Activated naive CD8-positive, alpha-beta T cell treated with anti-CD3 and anti-CD28 coated beads, Interleukin-2, amount 10 ng/mL, durations not matched to agents 7 days and 5 days (primary cell): ENCODE data around the gene CFAP157. TPM values are rescaled to one million over a fixed set of nuclear protein-coding genes. Genes with fewer than 3 reads are reported as not detected.

Experiments
- ATAC-seq: fragments of 150-1000 bp; cut with Tn5 transposase; one replicate; pipeline ENCODE4 v1.10.0; 2021; ENCODE audit warnings: low read depth, moderate library complexity
- POLR2A ChIA-PET: fragments of 350-600 bp; sonication (Branson Sonifier 250); formaldehyde crosslinking; loops from one replicate; lab custom pipeline; 2021; ENCODE audit warnings: antibody characterized with exemption; lab: Charles Lee
- DNase-seq: peaks from one replicate; pipeline ENCODE4 v3.0.0; 2021
- H3K27ac Mint-ChIP-seq: one replicate; pipeline ENCODE4 v1.8.0; 2022; ENCODE audit warnings: mild to moderate bottlenecking, mixed read lengths
- H3K27me3 Mint-ChIP-seq: one replicate; pipeline ENCODE4 v1.8.0; 2022; ENCODE audit warnings: mild to moderate bottlenecking, moderate library complexity, mixed read lengths
- H3K36me3 Mint-ChIP-seq: one replicate; pipeline ENCODE4 v1.8.0; 2021; ENCODE audit warnings: mild to moderate bottlenecking, mixed read lengths
- H3K4me1 Mint-ChIP-seq: one replicate; pipeline ENCODE4 v1.8.0; 2021; ENCODE audit warnings: mixed read lengths
- H3K4me3 Mint-ChIP-seq: one replicate; pipeline ENCODE4 v1.8.0; 2022; ENCODE audit warnings: mild to moderate bottlenecking, moderate library complexity, mixed read lengths
- H3K9me3 Mint-ChIP-seq: one replicate; pipeline ENCODE4 v1.8.0; 2021; ENCODE audit warnings: mixed read lengths
- total RNA-seq, 2 experiments: library from RNA; stranded (reverse); gene quantifications; one replicate each; pipeline ENCODE4 v1.2.3, GENCODE V29; 2021

Gene CFAP157
- total RNA-seq, 2 experiments from 2014 or later: 0.23 TPM; not detected in 1

- Mint-ChIP-seq H3K4me3 (no peak overlapping the region), H3K27me3 (peaks cover 2% of the 10 kb centered on the region), H3K9me3 (peaks cover 3% of the 10 kb centered on the region), H3K36me3 (no peaks in the 10 kb centered on the region), H3K4me1 (peaks cover 19% of the 10 kb centered on the region), H3K27ac (no peak overlapping the region)
- POLR2A ChIA-PET: no interaction called here
- DNase-seq (no peak), ATAC-seq (no peak)
These were observed 6.1 kb downstream of the CFAP157 start for GRCh38 chr9:127712867-127713266.

DNA sequence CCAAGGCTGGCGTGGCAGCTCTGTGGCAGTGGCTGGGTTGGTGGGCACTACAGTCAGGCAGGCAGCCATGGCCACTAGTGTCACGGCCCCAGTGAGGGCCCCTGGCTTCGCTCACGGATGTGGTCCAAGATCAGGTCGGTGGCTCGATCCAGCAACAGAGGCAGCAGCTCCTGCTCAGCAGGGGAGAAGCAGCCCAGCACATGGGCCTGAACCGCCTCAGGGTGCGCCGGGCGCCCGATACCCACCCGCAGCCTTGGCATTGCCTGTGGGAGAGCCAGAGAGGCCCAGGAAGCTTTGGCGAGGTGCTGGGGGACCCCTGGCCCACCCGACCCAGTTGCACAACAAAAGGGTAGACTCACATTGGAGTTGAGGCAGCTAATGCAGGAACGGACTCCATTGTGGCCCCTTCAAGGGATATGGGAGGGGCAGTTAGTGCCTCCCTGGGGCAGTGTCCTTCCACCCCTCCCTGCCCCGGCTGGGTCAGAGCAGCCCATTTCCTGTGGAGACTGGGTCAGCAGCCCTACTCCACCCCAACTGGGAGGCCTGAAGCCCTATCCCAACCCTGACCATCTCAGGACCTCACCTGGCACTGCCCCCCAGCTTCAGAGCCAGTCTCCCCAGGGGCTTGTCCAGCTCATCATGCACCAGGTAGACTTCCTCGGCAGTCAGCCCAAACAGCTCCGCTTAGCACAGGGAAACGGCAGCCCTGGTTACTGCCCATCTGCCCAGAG, 7.4 kb downstream of the CFAP157 start:
- DNase-seq (no peak), ATAC-seq (no peak)
- Mint-ChIP-seq H3K4me1 (peaks cover 19% of the 10 kb centered on the region), H3K9me3 (no peaks in the 10 kb centered on the region), H3K27me3 (peaks cover 2% of the 10 kb centered on the region), H3K27ac (peak overlapping the region; percentile 38), H3K36me3 (no peaks in the 10 kb centered on the region), H3K4me3 (peak overlapping the region; percentile 68)
- POLR2A ChIA-PET: interaction anchor here (2.4 kb wide), 1 partner anchor 21 kb away, joined by 10 read pairs; the partner anchor contains the start of gene TOR2A

DNA sequence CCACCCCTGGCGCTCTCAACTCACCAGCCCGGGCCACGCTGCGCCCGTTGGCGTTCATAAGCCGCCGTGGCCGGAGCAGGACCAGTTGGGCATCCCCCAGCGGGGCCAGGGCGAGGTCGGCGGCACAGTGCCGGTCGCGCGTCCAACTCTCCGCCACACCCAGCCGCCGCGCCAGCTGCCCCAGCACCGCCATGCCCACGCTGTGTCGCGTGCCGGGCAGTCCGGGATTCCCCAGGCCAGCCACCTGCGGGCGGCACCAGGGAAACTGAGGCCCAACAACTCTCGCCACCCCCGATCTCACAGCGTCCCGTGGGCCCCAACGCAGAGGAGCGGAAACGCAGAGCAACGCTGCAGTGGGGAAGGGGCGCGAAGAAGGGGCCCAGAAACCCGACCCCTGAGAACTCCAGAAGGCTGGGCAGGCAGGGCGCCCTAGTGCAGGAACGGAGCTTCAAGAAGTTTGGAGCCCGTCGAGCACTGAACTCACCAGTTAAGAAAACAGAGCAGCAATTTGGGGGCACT, 8.2 kb downstream of the CFAP157 start:
- peaks cover 1% of the 10 kb centered on the region for H3K27me3 Mint-ChIP-seq
- ATAC-seq (peak; percentile 2), DNase-seq (no peak)
- POLR2A ChIA-PET: interaction anchor here (0.5 to 2.4 kb wide), 9 partner anchors 9 to 572 kb away, joined by 3 to 10 read pairs (median 3); partner anchors contain the start of genes LRSAM1, RPL12 and TOR2A
- peak overlapping the region; percentile 97 for H3K4me3 Mint-ChIP-seq
- H3K36me3 Mint-ChIP-seq: no peaks in the 10 kb centered on the region
- H3K27ac Mint-ChIP-seq: peak overlapping the region; percentile 92
- peaks cover 27% of the 10 kb centered on the region for H3K4me1 Mint-ChIP-seq
- no peaks in the 10 kb centered on the region for H3K9me3 Mint-ChIP-seq

DNA sequence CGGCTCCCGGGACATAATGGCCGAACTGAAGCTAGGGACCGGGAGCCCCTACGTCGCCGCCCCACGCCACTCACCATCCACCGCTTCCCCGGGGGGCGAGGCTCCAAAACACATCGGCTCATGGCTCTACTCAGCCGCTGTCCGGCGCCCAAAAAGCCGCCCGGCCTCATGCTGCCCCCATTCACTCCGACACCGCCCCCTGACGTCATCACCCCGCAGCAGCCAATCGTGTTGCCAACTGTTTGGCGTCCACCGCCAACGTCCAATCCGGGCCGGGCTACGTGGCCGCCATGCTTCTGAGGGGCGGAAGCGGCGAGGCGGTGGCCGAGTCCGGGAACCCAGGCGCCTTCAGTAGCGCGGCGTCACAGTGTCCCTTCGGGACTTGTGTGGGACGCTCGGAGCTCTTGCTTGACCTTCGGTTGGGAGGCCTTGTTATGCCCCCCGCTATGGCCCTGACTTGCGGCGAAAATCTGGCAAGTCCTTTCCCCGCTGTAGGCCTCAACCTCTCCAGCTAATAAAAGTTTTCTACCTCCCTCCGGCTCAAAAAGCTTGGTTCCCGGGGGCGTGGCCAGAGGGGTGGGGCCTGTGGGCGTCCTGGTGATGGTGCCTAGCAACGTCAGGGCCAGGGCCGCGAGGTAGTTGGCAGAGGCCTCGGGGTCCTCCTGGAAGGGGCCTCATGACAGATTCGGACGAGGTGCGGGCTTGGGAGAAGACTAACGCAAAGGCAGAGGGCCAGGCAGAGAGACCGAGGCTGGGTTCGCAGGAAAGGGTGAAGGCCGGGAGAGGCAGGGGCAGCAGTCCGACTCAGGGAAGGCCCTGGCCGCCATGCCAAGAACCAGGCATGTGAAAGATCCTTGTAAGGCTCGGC, 8.9 kb downstream of the CFAP157 start, which contains the start of the genes PTRH1 and TTC16:
TSS of gene PTRH1 (minus strand) at position 194 of the 868 bp plus-strand sequence. CDS start at position 170, 24 bp downstream.
TSS of gene TTC16 (plus strand) at position 610 of the 868 bp plus-strand sequence. CDS start at position 677, 67 bp downstream.
- H3K4me1 Mint-ChIP-seq: peaks cover 29% of the 10 kb centered on the region
- H3K27me3 Mint-ChIP-seq: no peaks in the 10 kb centered on the region
- DNase-seq: peak; percentile 98
- H3K9me3 Mint-ChIP-seq: no peaks in the 10 kb centered on the region
- H3K36me3 Mint-ChIP-seq: no peaks in the 10 kb centered on the region
- peak within 1 kb of the TSS; percentile 92 for H3K27ac Mint-ChIP-seq
- ATAC-seq: peak; percentile 92
- H3K4me3 Mint-ChIP-seq: peak within 1 kb of the TSS; percentile 97
- POLR2A ChIA-PET: interaction anchor here (0.5 to 2.4 kb wide), 12 partner anchors 8 to 571 kb away, joined by 3 to 10 read pairs (median 3); partner anchors contain the start of genes LRSAM1, RPL12, TOR2A and ZNF79

GRCh38 chr9:127716412-127716811, 9.6 kb downstream of the CFAP157 start:
- H3K36me3 Mint-ChIP-seq: no peaks in the 10 kb centered on the region

DNA sequence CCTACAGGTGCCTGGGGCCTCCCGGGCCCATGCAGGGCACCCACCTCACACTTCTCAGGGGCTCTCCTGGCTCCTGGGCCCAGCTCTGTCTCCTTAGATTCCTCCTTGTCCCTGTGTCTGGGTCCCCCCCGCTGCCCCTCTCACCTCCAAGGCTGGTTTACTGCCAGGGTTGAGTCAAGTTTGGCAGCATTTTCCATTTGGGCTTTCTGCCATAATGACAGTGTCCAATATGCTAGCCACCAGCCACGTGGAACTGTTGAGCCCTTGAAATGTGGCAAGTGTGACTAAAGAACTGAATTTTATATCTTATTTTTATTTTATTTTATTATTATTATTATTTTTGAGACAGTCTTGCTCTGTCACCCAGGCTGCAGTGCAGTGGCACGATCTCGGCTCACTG, 11.0 kb downstream of the CFAP157 start:
- Mint-ChIP-seq H3K4me1 (peaks cover 26% of the 10 kb centered on the region), H3K36me3 (no peaks in the 10 kb centered on the region), H3K27ac (no peak overlapping the region), H3K27me3 (no peaks in the 10 kb centered on the region), H3K4me3 (no peak overlapping the region), H3K9me3 (no peaks in the 10 kb centered on the region)
- DNase-seq: no peak
- no peak for ATAC-seq
- POLR2A ChIA-PET: interaction anchor here (0.6 kb wide), 1 partner anchor 425 kb away, joined by 3 read pairs; no protein-coding TSS in a partner anchor

More at GRCh38 chr9:127716412-127716811, 9.6 kb downstream of the CFAP157 start:
- H3K27me3 Mint-ChIP-seq: no peaks in the 10 kb centered on the region
- H3K9me3 Mint-ChIP-seq: no peaks in the 10 kb centered on the region
- ATAC-seq: no peak
- no peak overlapping the region for H3K27ac Mint-ChIP-seq
- DNase-seq: no peak
- POLR2A ChIA-PET: interaction anchor here (1.0 to 2.4 kb wide), 4 partner anchors 18 to 292 kb away, joined by 3 to 10 read pairs (median 6); partner anchors contain the start of genes LRSAM1, RPL12, TOR2A and ZNF79
- peak overlapping the region; percentile 97 for H3K4me3 Mint-ChIP-seq
- H3K4me1 Mint-ChIP-seq: peaks cover 26% of the 10 kb centered on the region

DNA sequence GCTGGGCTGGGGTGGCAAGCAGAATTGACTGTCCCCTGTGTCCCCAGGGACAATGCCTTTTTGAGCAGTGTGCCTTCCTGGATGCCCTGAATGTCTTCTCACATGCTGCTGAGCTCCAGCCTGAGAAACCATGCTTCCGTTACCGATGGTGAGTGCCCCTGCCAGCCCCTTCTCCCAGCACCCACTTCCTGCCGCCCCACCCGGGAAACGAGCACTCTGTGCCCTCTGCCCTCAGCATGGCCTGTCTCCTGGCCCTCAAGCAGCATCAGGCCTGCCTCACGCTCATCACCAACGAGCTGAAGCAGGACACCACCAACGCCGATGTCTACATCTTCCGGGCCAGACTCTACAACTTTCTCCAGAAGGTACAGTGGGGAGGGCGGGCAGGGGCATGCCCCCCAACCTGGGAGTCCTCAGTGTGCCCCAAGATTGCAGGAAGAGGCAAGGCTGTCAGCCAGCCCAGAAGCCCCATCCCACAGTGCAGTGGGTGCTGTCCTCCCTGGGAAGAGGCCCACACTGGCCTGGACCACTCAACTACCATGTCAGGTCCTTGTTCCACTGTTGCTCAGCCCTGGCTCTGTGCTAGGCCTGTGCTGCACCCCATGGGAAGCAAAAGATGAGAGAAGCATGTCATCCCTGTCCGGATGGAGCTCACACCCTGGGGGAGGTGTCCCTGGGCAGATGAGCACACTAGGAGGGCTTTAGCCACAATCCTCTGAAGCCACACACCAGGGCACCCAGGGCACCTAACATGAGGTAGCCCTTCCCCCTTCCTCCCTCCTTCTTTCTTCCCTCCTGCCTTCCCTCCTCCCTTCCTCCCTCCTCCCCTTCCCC, 13.5 kb downstream of the CFAP157 start:
- Mint-ChIP-seq H3K4me1 (peaks cover 27% of the 10 kb centered on the region), H3K27me3 (no peaks in the 10 kb centered on the region), H3K9me3 (no peaks in the 10 kb centered on the region), H3K4me3 (peak overlapping the region; percentile 45), H3K27ac (peak overlapping the region; percentile 88), H3K36me3 (no peaks in the 10 kb centered on the region)
- DNase-seq: no peak
- no peak for ATAC-seq
- POLR2A ChIA-PET: interaction anchor here (0.5 to 1.2 kb wide), 2 partner anchors 183 to 351 kb away, joined by 3 to 4 read pairs; no protein-coding TSS in a partner anchor

DNA sequence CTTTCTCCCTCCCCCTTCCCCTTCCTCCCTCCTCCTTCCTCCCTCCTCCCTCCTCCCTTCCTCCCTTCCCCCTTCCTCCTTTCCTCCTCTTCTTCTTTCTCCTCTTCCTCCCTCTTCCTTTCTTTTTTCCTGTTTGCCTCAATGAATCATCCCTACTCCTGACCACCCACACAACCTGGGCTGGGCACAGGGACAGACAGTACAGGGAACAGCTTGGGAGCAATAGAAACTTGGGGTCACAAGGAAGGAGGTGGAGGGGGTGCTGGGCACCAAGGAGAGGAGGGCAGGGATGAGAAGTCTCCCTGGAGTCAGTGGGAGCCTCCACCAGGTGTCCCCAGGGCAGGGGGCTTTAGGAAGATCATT, 14.1 kb downstream of the CFAP157 start:
- Mint-ChIP-seq H3K9me3 (no peaks in the 10 kb centered on the region), H3K4me1 (peaks cover 26% of the 10 kb centered on the region), H3K27me3 (no peaks in the 10 kb centered on the region), H3K27ac (peak overlapping the region; percentile 75), H3K4me3 (peak overlapping the region; percentile 67), H3K36me3 (no peaks in the 10 kb centered on the region)
- DNase-seq (no peak), ATAC-seq (no peak)
- POLR2A ChIA-PET: no interaction called here

GRCh38 chr9:127721391-127721821, 14.6 kb downstream of the CFAP157 start:
- Mint-ChIP-seq H3K27me3 (no peaks in the 10 kb centered on the region), H3K4me3 (peak overlapping the region; percentile 67), H3K9me3 (no peaks in the 10 kb centered on the region), H3K27ac (peak overlapping the region; percentile 75), H3K36me3 (no peaks in the 10 kb centered on the region), H3K4me1 (peaks cover 22% of the 10 kb centered on the region)
- no peak for ATAC-seq
- no peak for DNase-seq
- POLR2A ChIA-PET: interaction anchor here (1.0 kb wide), 1 partner anchor 11 kb away, joined by 3 read pairs; no protein-coding TSS in a partner anchor

DNA sequence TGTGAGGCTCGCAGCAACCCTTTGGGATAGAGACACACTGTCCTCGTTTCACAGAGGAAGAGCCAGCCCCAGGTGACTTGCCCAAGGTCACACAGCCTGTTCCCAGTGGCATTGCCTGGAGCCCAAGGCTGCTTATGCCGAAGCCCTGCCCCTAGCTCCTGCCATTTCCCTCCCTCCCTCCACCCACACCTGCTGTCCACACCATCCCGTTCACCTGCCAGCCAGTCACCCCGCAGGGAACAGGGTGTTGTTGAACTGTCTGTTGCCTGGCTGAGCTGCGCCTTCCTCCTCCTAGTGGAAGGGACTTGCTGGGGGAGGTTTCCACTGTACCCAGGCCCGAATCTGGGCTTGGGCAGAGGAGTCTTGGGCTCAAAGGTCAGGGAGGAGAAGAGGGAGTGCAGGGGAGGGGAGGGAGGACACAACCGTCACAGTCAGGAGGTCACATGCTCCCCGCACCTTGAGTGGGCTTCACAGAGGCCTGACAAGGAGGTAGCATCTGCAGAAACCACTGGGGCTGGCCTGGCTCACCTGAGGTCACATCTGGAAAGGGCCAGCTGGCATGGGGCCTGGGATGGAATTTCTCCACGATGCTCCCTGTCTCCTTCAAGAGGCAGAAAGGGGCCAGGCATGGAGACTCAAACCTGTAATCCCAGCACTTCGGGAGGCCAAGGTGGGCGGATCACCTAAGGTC, 15.4 kb downstream of the CFAP157 start:
- Mint-ChIP-seq H3K4me3 (no peak overlapping the region), H3K36me3 (no peaks in the 10 kb centered on the region), H3K9me3 (no peaks in the 10 kb centered on the region), H3K4me1 (peaks cover 22% of the 10 kb centered on the region), H3K27ac (no peak overlapping the region), H3K27me3 (no peaks in the 10 kb centered on the region)
- POLR2A ChIA-PET: interaction anchor here (1.0 kb wide), 1 partner anchor 10 kb away, joined by 3 read pairs; no protein-coding TSS in a partner anchor
- ATAC-seq (no peak), DNase-seq (no peak)

GRCh38 chr9:127723013-127723412, 16.2 kb downstream of the CFAP157 start:
- peaks cover 22% of the 10 kb centered on the region for H3K4me1 Mint-ChIP-seq
- no peaks in the 10 kb centered on the region for H3K9me3 Mint-ChIP-seq
- ATAC-seq (no peak), DNase-seq (no peak)
- H3K27me3 Mint-ChIP-seq: no peaks in the 10 kb centered on the region
- H3K36me3 Mint-ChIP-seq: no peaks in the 10 kb centered on the region
- H3K27ac Mint-ChIP-seq: no peak overlapping the region
- POLR2A ChIA-PET: no interaction called here
- no peak overlapping the region for H3K4me3 Mint-ChIP-seq
